Measurements from ENCODE around the gene SCUBE2.

DNA sequence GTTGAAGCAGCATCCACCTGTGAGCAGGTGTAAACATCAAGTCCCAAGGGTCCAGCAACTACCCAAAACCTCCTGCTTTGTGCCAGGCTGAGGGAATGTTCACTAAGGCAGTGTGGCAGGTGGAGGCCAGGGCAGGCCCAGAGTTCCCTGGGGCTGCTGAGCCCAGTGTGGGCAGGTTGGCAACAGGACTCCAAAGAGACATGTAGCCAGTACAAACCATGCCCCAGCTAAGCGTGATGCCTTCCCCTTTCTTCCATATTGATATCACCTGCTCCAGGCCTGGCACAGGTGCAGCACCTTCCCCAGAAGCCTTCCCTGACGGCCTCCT is 30.0 kb upstream of the SCUBE2 start:
- TF ChIP-seq POLR2A (IDR thresholded peaks at IDR 0.05; ENCODE audit: low read depth, low read length) (no peak), POLR2AphosphoS5 (IDR thresholded peaks at IDR 0.05; ENCODE audit: low read depth, low read length) (no peak), PAX5 (IDR thresholded peaks at IDR 0.05; ENCODE audit: insufficient read depth, low read length, severe bottlenecking) (no peak), POU2F2 (IDR thresholded peaks at IDR 0.05; ENCODE audit: low read depth, low read length) (no peak), TAF1 (IDR thresholded peaks at IDR 0.05; ENCODE audit: low read depth, low read length) (no peak), SPI1 (IDR thresholded peaks at IDR 0.05; ENCODE audit: low read depth, low read length) (no peak)

Data from GM12891 (cell line).